ENCODE measurements around the gene RTL1.

RTL1 gene
- long read RNA-seq: 0 reads

DNA sequence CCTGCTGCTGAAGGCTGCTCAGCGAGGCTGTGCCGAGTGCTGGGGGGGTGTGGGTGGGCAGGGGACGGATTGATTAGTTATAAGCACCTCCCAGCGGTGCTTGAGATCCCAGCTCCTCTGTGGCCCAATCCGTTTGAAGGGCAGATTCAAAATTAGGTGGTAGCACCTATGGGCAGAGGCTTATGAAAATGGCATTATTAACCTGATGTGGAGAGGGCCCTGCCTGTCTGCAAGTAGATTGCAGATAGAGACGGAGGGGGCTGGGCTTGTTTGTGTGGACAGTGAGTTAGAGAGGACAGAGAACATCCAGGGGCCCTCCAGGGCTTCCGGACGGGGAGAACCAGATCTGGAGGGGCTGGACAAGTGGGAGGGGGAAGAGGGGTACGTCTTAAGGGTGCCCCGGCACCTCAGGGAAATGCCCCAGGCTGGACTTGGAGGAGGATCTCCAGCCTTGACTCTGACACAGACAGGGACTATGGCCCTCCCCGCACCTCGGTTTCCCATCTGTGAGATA is at the start of gene RTL1:
RTL1 (minus strand) TSS at position 51 of the 514 bp plus-strand sequence. CDS start 18,934 bp downstream, outside the sequence.
- TF ChIP-seq, protein P1, sequence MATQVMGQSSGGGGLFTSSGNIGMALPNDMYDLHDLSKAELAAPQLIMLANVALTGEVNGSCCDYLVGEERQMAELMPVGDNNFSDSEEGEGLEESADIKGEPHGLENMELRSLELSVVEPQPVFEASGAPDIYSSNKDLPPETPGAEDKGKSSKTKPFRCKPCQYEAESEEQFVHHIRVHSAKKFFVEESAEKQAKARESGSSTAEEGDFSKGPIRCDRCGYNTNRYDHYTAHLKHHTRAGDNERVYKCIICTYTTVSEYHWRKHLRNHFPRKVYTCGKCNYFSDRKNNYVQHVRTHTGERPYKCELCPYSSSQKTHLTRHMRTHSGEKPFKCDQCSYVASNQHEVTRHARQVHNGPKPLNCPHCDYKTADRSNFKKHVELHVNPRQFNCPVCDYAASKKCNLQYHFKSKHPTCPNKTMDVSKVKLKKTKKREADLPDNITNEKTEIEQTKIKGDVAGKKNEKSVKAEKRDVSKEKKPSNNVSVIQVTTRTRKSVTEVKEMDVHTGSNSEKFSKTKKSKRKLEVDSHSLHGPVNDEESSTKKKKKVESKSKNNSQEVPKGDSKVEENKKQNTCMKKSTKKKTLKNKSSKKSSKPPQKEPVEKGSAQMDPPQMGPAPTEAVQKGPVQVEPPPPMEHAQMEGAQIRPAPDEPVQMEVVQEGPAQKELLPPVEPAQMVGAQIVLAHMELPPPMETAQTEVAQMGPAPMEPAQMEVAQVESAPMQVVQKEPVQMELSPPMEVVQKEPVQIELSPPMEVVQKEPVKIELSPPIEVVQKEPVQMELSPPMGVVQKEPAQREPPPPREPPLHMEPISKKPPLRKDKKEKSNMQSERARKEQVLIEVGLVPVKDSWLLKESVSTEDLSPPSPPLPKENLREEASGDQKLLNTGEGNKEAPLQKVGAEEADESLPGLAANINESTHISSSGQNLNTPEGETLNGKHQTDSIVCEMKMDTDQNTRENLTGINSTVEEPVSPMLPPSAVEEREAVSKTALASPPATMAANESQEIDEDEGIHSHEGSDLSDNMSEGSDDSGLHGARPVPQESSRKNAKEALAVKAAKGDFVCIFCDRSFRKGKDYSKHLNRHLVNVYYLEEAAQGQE (IDR thresholded peaks at IDR 0.05; ENCODE audit: insufficient replicate concordance, low read depth): no peak
- TF ChIP-seq, protein P2, sequence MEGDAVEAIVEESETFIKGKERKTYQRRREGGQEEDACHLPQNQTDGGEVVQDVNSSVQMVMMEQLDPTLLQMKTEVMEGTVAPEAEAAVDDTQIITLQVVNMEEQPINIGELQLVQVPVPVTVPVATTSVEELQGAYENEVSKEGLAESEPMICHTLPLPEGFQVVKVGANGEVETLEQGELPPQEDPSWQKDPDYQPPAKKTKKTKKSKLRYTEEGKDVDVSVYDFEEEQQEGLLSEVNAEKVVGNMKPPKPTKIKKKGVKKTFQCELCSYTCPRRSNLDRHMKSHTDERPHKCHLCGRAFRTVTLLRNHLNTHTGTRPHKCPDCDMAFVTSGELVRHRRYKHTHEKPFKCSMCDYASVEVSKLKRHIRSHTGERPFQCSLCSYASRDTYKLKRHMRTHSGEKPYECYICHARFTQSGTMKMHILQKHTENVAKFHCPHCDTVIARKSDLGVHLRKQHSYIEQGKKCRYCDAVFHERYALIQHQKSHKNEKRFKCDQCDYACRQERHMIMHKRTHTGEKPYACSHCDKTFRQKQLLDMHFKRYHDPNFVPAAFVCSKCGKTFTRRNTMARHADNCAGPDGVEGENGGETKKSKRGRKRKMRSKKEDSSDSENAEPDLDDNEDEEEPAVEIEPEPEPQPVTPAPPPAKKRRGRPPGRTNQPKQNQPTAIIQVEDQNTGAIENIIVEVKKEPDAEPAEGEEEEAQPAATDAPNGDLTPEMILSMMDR (IDR thresholded peaks at IDR 0.05; ENCODE audit: insufficient read depth, low read length): no peak
- TF ChIP-seq GABPA (IDR thresholded peaks at IDR 0.05; ENCODE audit: low read depth): no peak
- no peak for DNase-seq (ENCODE audit: low read depth in 1 of 2, low spot score in 1 of 2)
- H3K4me3 ChIP-seq (replicated peaks; ENCODE audit: insufficient read depth, low read length): no peak within 1 kb of the TSS
- H3K27me3 ChIP-seq (ENCODE audit: insufficient read depth, poor library complexity, severe bottlenecking): peaks cover 27% of the 10 kb centered on the region
- no peak within 1 kb of the TSS for H3K27ac ChIP-seq (replicated peaks)

DNA sequence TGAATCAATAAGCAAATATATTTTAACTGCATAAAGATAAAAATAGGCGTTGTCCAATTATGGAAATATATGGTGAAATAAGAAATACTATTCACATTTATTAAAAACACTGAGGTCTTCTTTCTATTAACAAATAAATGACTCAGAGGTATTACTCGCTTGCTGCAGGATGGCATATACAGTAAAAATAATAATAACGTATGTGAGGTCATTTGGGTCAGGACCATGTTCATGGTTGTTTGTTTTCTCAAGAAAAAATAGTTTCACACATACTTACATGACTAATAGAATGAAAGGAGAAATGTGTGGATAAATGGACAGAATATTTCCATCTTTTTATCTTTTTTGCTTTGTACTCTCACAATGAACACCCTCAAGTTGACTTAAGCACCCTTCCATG is 46.5 kb upstream of the RTL1 start:
- H3K27ac ChIP-seq (replicated peaks): no peak overlapping the region
- H3K4me3 ChIP-seq (replicated peaks; ENCODE audit: insufficient read depth, low read length): no peak overlapping the region
- no peak for TF ChIP-seq SPI1 (IDR thresholded peaks at IDR 0.05; ENCODE audit: borderline replicate concordance, low read depth)
- TF ChIP-seq, protein P2 (IDR thresholded peaks at IDR 0.05; ENCODE audit: insufficient read depth, low read length): no peak
- no peak for TF ChIP-seq GABPA (IDR thresholded peaks at IDR 0.05; ENCODE audit: low read depth)
- TF ChIP-seq, protein P1 (IDR thresholded peaks at IDR 0.05; ENCODE audit: insufficient replicate concordance, low read depth): no peak
- TF ChIP-seq POLR2AphosphoS5 (IDR thresholded peaks at IDR 0.05; ENCODE audit: low read depth): no peak
- no peaks in the 10 kb centered on the region for H3K27me3 ChIP-seq (ENCODE audit: insufficient read depth, poor library complexity, severe bottlenecking)
- no peak for DNase-seq (ENCODE audit: low read depth in 1 of 2, low spot score in 1 of 2)

DNA sequence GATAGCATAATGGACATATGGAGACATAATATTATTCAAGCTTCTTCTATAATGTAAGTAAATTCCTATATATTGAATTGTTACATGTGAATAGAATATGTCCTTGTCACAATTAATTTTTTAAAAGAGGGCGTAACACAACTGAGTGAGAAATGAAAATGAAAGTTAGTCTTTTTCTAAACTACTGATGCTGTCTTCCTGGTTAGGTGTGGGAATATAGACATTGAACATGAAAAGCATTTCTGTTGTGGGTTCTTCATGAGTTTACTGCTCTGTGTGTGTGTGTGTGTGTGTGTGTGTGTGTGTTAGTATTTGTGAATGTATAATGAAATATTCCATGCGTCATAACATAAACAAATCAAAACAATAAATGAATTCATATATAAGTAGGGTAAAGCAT is 40.5 kb upstream of the RTL1 start:
- H3K27ac ChIP-seq (replicated peaks): no peak overlapping the region
- no peak overlapping the region for H3K4me3 ChIP-seq (replicated peaks; ENCODE audit: insufficient read depth, low read length)
- DNase-seq (ENCODE audit: low read depth in 1 of 2, low spot score in 1 of 2): no peak
- TF ChIP-seq, protein P1 (IDR thresholded peaks at IDR 0.05; ENCODE audit: insufficient replicate concordance, low read depth): no peak
- TF ChIP-seq, protein P2 (IDR thresholded peaks at IDR 0.05; ENCODE audit: insufficient read depth, low read length): no peak
- TF ChIP-seq SPI1 (IDR thresholded peaks at IDR 0.05; ENCODE audit: borderline replicate concordance, low read depth) (no peak), GABPA (IDR thresholded peaks at IDR 0.05; ENCODE audit: low read depth) (no peak), POLR2AphosphoS5 (IDR thresholded peaks at IDR 0.05; ENCODE audit: low read depth) (no peak)
- no peaks in the 10 kb centered on the region for H3K27me3 ChIP-seq (ENCODE audit: insufficient read depth, poor library complexity, severe bottlenecking)

Data from HL-60 (cell line).